OCI-LY1 (cell line): ENCODE results near the gene JMJD1C.

Source experiments
- H2AFZ ChIP-seq: fragments of 200-600 bp; sonication (generic), shearing (Covaris generic); 2 replicates; pipeline ENCODE4 v1.6.0; 2014; ENCODE audit warnings: antibody characterized with exemption, mild to moderate bottlenecking, low read length
- H3F3A ChIP-seq: fragments of 200-600 bp; sonication (generic), shearing (Covaris generic); 2 replicates; pipeline ENCODE4 v1.6.0; 2014; ENCODE audit warnings: mild to moderate bottlenecking, antibody characterized with exemption, low read length, moderate library complexity; ENCODE audit not compliant: insufficient read depth
- H3K27ac ChIP-seq: fragments of 200-600 bp; sonication (generic); 2 replicates; pipeline ENCODE4 v1.5.1; 2014; ENCODE audit warnings: low read length, mixed run types, mild to moderate bottlenecking, low read depth; ENCODE audit not compliant: poor library complexity, severe bottlenecking
- H3K27me3 ChIP-seq: fragments of 200-600 bp; sonication (generic); 2 replicates; pipeline ENCODE4 v1.6.0; 2014; ENCODE audit warnings: antibody characterized with exemption, mild to moderate bottlenecking, low read length, moderate library complexity; ENCODE audit not compliant: insufficient read depth
- H3K36me3 ChIP-seq: fragments of 200-600 bp; sonication (generic); 2 replicates; pipeline ENCODE4 v1.6.1; 2014; ENCODE audit warnings: mild to moderate bottlenecking, antibody characterized with exemption, low read length, moderate library complexity, mixed read lengths; ENCODE audit not compliant: insufficient read depth
- H3K4me1 ChIP-seq: fragments of 200-600 bp; sonication (generic); 2 replicates; pipeline ENCODE4 v1.5.1; 2014; ENCODE audit warnings: mild to moderate bottlenecking, low read length, moderate library complexity; ENCODE audit not compliant: insufficient read depth, severe bottlenecking
- H3K4me2 ChIP-seq: fragments of 200-600 bp; sonication (generic), shearing (Covaris generic); 2 replicates; pipeline ENCODE4 v1.6.1; 2014; ENCODE audit warnings: low read length
- H3K4me3 ChIP-seq: fragments of 200-600 bp; sonication (generic); 2 replicates; pipeline ENCODE4 v1.5.1; 2014; ENCODE audit warnings: low read length, low read depth, mild to moderate bottlenecking, mixed read lengths; ENCODE audit not compliant: poor library complexity, severe bottlenecking
- H3K79me2 ChIP-seq: fragments of 200-600 bp; shearing (Covaris generic); 2 replicates; pipeline ENCODE4 v1.6.1; 2016; ENCODE audit warnings: mixed run types, low read length, mixed read lengths; ENCODE audit not compliant: insufficient read depth
- H3K9ac ChIP-seq: fragments of 200-600 bp; sonication (generic), shearing (Covaris generic); 2 replicates; pipeline ENCODE4 v1.6.1; 2014; ENCODE audit warnings: mild to moderate bottlenecking, low read length, mixed read lengths
- H3K9me2 ChIP-seq: fragments of 200-600 bp; sonication (generic), shearing (Covaris generic); 2 replicates; pipeline ENCODE4 v1.6.1; 2014; ENCODE audit warnings: low read depth, mild to moderate bottlenecking, low read length, mixed read lengths
- H3K9me3 ChIP-seq: fragments of 200-600 bp; shearing (Covaris generic); 2 replicates; pipeline ENCODE4 v1.6.1; 2014; ENCODE audit warnings: low read length, mixed read lengths
- H4K20me1 ChIP-seq: fragments of 200-600 bp; sonication (generic), shearing (Covaris generic); 2 replicates; pipeline ENCODE4 v1.6.0; 2016; ENCODE audit warnings: mild to moderate bottlenecking, low read length; ENCODE audit not compliant: insufficient read depth
- CTCF ChIP-seq: fragments of 200-600 bp; sonication (generic), shearing (Covaris generic); IDR thresholded peaks from 2 replicates; pipeline ENCODE4 v1.5.1; 2017; ENCODE audit warnings: mild to moderate bottlenecking, antibody characterized with exemption, low read length, moderate library complexity, mixed read lengths
- EZH2 ChIP-seq: fragments of 200-600 bp; sonication (generic), shearing (Covaris generic); IDR thresholded peaks from 2 replicates; pipeline ENCODE4 v1.8.0; 2017; ENCODE audit warnings: borderline replicate concordance, mixed run types, mild to moderate bottlenecking, antibody characterized with exemption, low read length, moderate library complexity, mixed read lengths

Gene JMJD1C

GRCh38 chr10:63281967-63282366, 183.8 kb downstream of the JMJD1C start:
- H3K9ac ChIP-seq = no peak overlapping the region
- H2AFZ ChIP-seq = no peak overlapping the region
- no peaks in the 10 kb centered on the region for H3K9me3 ChIP-seq
- H3K27me3 ChIP-seq = no peaks in the 10 kb centered on the region
- H3K9me2 ChIP-seq = no peaks in the 10 kb centered on the region
- H3F3A ChIP-seq = no peaks in the 10 kb centered on the region
- no peak overlapping the region for H3K27ac ChIP-seq
- no peaks in the 10 kb centered on the region for H4K20me1 ChIP-seq
- H3K79me2 ChIP-seq = no peaks in the 10 kb centered on the region
- no peak overlapping the region for H3K4me3 ChIP-seq
- H3K4me1 ChIP-seq = no peaks in the 10 kb centered on the region
- no peak overlapping the region for H3K4me2 ChIP-seq
- no peak for TF ChIP-seq EZH2
- TF ChIP-seq CTCF = no peak
- no peaks in the 10 kb centered on the region; the same call in 1 of the 2 replicates for H3K36me3 ChIP-seq

- Histone ChIP-seq H3K27ac (no peak overlapping the region), H4K20me1 (no peaks in the 10 kb centered on the region), H3K4me3 (no peak overlapping the region), H3K36me3 (no peaks in the 10 kb centered on the region; the same call in 1 of the 2 replicates), H3K4me2 (no peak overlapping the region), H3F3A (no peaks in the 10 kb centered on the region), H3K79me2 (no peaks in the 10 kb centered on the region), H2AFZ (no peak overlapping the region), H3K9me2 (no peaks in the 10 kb centered on the region), H3K4me1 (peaks cover under 1% of the 10 kb centered on the region), H3K27me3 (no peaks in the 10 kb centered on the region), H3K9ac (no peak overlapping the region), H3K9me3 (no peaks in the 10 kb centered on the region)
- TF ChIP-seq EZH2 (no peak), CTCF (no peak)
Observed at GRCh38 chr10:63280386-63280785, 185.4 kb downstream of the JMJD1C start.

GRCh38 chr10:63275094-63275493, 190.7 kb downstream of the JMJD1C start:
- Histone ChIP-seq H3F3A (no peaks in the 10 kb centered on the region), H3K36me3 (no peaks in the 10 kb centered on the region), H3K4me2 (no peak overlapping the region), H4K20me1 (no peaks in the 10 kb centered on the region), H3K4me1 (peaks cover 33% of the 10 kb centered on the region), H3K9me2 (no peaks in the 10 kb centered on the region), H3K9ac (no peak overlapping the region), H3K27ac (peak overlapping the region; percentile 9), H3K27me3 (no peaks in the 10 kb centered on the region), H3K79me2 (no peaks in the 10 kb centered on the region), H3K4me3 (no peak overlapping the region), H2AFZ (no peak overlapping the region), H3K9me3 (no peaks in the 10 kb centered on the region)
- TF ChIP-seq EZH2 (no peak), CTCF (no peak)
